GM18951 (cell line): ENCODE measurements around the gene ZNF593.

Experiments
- POLR2A ChIP-seq: IDR thresholded peaks from 4 replicates; pipeline ENCODE4 v1.6.1; 2011; ENCODE audit warnings: mild to moderate bottlenecking; ENCODE audit not compliant: insufficient read length, insufficient read depth; ENCODE audit errors: extremely low read depth
- in situ Hi-C: fragments of 300-500 bp; cut with MboI; formaldehyde crosslinking; loops from one replicate; pipeline ENCODE4 v1.12.0; 2022; ENCODE audit warnings: low sequenced_read_pairs, mixed read lengths, inconsistent platforms; ENCODE audit not compliant: unreplicated experiment

The ZNF593 gene

GRCh38 chr1:26158271-26158907, 11.3 kb upstream of the ZNF593 start:
- in situ Hi-C loops = no loop called here
- TF ChIP-seq POLR2A = no peak

DNA sequence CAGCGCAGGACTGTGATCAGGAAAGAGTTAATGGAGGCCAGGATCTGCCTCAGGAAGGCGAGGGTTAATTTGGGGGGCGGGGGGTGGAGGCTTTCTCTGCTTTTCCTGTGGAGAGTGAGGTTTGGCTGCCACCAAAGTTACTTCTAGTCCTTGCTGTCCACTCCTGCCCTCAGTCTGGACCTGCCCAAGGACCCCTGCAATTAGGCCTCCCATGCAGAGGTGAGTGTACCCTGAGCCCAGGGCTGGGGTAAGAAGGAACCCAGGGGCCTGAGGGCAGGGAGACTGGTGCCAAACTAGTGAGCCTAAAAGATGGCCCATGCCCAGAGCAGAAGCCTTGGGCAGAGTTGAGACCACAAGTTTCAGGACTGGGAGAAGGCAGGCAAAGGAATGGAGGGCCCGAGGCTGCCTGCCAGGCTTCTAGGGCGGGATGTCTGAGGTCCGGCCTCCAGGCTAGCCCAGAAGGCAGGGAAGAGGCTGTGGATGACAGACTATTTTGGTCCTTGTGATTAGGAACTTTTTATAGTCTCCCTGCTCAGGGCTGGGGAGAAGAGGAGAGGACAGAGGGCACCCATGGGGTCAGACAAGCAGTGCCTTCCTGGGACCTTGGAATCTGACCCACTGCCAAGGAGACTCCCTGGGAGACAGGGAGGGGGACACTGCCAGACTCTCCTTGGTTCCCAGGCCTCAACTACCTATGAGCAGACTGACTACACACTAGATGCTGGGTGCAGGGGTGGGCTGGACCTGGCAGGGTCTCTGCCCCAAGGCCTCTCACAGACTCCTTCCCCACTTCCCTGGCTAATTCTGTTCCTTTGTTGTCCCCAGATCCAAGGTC, 10.6 kb upstream of the ZNF593 start, which contains the start of gene FAM110D:
FAM110D (plus strand) TSS at position 172 of the 835 bp plus-strand sequence. CDS start 2,213 bp downstream, outside the sequence.
- TF ChIP-seq POLR2A = no peak
- in situ Hi-C loops = no loop called here

- in situ Hi-C loops = no loop called here
- TF ChIP-seq POLR2A = no peak
Measured at GRCh38 chr1:26159743-26160039, 10.0 kb upstream of the ZNF593 start.

DNA sequence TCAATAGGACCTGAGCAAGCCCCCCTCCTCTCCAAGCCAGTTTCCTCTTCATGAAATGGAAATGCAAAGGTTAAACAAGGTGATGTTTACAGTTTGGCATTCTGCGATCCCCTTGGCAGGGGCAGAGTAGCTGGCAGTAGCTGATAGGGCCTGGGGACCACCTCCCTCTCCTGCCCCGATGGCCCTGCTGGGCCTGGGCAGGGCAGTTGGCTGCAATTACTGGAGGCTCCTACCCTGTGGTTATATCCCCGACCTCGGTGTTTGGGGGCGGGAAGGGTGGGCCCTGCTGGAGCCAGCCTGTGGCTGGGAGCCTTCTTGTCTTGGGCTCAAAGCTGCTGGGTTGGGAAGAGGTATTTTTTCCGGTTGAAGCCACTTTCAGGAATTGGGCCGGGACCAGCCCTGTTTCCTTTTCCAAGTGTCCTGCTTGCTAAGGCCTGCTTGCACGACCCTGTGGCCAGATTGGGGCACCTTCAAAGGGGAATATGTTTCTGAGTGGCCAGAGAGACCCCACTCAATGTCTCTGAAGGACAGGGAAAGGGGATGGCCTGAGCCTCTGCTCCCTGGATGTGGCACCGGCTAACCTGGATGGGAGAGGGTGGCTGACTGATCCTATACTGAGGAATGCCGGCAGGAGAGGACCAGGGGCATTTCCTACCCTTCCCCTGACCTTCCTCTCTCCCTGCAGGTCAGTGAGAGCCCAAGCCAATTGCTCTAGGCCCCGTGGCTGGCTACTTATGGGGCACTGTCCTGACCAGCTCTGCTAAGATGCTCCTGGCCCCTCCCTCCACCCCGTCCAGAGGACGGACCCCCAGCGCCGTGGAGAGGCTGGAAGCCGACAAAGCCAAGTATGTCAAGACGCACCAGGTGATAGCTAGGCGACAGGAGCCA, 8.9 kb upstream of the ZNF593 start:
- in situ Hi-C loops = no loop called here
- TF ChIP-seq POLR2A = no peak

GRCh38 chr1:26161415-26162219, 8.1 kb upstream of the ZNF593 start:
- no peak for TF ChIP-seq POLR2A
- in situ Hi-C loops = no loop called here

DNA sequence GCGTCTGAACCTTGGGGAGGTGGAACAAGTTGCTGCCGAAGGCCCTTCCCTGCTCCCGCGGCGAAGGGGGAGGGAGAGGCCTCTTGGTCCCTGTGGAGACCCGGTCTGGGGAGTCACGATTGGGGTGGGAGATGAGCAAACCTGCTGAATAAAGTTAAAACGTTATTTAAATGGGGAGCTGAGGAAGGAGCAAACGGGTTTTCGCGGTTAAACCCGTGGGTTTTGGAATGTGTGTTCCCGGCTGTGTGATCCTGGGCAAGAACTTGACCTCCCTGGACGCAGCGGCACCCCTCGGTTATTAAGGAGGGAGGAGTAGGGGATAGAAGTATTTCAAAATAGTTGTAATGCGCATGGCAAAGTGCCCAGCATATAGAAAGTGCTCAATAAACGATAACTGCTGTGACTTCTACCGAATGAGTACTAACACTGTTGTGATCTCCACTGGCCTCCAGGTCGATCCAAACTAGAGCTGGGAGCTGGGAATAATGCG, 7.4 kb upstream of the ZNF593 start:
- in situ Hi-C loops = no loop called here

DNA sequence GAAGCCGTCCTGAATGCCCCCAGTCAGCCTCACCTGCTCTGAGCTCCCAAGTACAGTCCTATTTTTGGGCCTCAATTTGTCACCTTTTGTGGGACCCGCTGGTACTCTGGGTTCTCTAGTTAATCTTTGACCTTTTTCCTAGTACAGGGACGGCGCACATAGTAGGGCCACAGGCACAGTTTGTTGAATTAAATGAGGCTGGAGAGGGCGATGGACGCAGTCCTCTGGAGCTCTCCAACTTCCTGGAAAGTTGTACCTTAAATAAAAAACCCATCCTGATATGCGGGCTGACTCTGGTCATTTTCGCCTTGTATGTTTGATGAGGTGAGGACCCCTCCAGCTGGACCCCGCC, 6.0 kb upstream of the ZNF593 start:
- no peak for TF ChIP-seq POLR2A
- in situ Hi-C loops = no loop called here

More for the DNA sequence above, 7.4 kb upstream of the ZNF593 start:
- TF ChIP-seq POLR2A = no peak

DNA sequence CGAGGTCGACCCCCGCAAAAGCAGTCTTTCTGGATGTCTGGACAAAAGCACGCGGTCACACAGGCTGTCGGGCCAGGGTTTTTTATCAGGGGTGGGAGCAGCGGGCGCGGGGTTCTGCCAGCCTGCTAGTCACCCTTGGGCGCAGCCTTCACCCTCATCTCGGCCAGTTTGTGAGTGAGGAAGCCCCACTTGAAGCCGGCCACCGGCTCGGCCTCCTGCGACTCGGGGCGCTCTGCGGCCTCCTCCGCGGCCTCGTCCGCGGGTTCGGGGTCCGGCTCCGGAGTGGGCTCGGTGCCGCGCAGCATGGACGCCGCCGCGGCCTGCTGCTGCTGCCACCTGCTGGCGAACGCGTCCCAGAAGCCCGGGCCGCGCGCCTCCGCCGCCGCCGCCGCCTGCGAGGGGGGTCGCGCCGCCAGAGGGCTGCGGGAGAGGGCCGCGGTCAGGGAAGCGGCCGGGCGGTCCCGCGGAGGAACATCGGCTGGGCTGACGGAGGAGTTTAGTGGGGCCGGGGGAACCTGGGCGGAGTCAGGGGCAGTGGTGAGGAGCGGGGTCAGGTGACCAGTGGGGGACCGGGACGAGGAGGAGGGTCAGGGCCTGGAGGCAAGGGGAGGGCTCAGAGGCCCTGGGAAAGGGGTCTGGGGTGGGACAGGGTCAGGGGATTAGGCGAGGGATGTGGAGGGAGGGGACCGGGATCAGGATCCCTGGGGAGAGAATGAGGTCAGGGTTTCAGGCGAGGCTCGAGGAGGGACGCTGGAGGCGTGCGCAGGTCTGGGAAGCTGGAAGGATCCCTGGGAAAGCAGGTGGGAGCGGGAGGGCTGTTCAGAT, 5.5 kb upstream of the ZNF593 start:
- in situ Hi-C loops = no loop called here
- TF ChIP-seq POLR2A = no peak

DNA sequence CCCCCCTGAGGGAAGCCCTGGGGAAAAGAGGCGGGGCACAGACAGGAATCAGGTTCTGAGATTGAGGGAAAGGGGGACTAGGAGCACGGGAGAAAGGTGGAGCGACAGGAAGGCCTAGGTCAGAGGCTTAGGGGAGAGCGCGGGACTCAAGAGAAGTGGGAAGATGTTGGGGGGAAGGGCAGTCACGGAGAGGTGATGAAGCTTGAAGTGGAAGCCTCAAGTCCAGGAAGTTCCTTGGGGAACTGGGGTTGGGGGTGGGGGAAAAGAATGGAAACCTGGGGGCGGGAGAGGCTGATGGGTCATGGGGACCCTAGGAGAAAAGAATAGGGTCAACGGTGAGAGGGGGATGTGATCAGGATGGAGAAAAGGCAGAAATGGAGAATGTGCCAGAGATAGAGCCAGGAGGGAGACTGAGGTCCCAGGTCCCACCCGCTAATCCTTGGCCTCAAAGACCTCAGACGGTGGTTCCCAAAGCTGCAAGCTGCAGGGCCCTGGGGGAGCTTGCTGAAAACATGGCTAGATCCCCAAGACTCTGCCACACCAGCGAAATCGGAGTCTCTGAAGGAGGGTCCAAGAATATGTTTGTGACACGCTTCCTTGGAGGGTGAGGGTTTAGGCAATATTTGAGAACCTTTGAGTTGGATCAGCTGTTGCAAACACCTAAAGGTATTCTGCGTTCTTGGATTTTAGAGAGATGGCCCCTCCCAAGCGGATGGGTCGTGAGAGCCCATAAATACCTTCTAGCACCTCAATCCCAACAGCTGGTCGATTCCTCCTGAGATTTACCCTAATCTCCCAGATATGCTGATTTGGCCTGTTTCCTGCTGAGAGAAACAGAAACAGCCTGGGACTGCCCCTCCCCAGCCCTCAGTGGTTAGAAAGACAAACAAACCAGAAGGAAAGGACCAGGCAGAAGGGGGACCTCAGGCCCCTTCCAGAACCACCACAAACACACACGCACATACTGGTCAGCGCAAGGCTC, 4.6 kb upstream of the ZNF593 start:
- in situ Hi-C loops = no loop called here
- TF ChIP-seq POLR2A = no peak

DNA sequence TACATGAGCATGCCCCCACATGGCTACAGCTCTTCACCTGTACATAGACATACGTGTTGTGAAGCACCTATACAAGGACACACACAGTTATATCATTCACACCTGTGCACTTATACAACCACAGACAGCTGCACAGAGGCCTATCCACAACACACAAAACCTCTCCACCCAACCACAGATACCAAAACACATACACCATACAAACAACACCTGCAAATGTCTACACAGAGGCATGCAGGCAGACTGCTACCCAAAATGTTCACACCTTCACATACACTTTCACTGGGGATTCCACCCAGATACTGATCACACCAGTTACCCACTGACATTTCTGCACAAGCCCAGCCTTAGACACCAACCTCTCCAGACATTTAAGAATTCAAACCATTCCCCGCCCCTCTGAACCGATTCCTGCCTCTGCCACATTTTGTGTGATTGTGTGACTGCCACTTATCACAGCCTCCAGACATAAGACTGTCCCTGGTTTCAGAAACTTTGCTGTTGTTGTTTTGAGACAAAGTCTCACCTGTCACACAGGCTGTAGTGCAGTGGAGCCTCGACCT, 2.9 kb upstream of the ZNF593 start:
- in situ Hi-C loops = no loop called here
- TF ChIP-seq POLR2A = no peak

DNA sequence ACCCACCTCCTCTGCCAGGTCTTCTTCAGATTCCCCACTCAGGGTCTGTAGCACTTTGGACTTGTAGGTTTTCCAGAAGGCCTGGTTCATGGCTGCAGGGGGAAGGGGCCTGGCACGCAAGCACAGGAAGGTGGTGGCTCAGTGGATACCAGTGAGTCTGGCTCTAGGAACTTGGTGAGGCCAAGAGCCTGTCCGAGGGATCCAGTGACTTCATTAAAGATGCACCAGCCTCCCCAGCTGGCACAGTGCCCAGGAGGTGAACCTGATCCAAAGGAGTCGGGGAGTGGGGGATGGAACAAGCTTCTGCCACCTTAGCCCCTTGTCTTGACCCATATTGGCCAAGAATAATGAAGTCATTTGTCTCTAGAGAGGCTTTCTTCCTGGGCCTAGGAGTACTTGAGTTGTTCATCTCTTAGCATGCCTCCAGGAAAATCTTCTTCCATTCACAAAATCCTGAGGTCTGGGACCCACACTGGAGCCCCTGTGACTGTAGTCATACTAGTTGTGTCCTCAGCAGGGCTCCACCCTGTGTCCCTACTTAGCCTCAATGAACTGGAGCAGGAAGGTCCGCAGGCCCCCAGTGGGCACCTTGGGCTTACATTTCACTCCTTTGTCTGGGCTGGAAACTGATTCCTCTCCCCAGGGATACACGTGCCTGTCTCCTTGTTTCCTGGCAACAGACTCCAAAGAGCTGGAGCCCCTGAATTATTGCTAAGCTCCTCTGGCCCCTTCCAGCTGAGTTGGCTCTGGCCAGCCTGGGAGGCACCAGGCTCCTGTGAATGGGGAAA, 1.1 kb upstream of the ZNF593 start, which contains the start of gene C1orf232:
C1orf232 (minus strand) TSS at position 554 of the 788 bp plus-strand sequence; CDS start at position 90, 464 bp downstream.
- in situ Hi-C loops = no loop called here
- TF ChIP-seq POLR2A = no peak
